ENCODE results near the gene EYS.

EYS gene

GRCh38 chr6:64175296-64175695, 1531.7 kb downstream of the EYS start:
- Histone ChIP-seq H3K27ac (ENCODE audit: low read length, poor library complexity, severe bottlenecking) (no peak overlapping the region), H3K27me3 (ENCODE audit: control insufficient read depth in 1 of 2, insufficient read depth in 1 of 2, low read length in 2 of 2) (no peaks in the 10 kb centered on the region), H4K91ac (ENCODE audit: low read length) (no peak overlapping the region), H3K79me1 (replicated peaks; ENCODE audit: low read length, poor library complexity, severe bottlenecking) (no peaks in the 10 kb centered on the region), H2BK5ac (ENCODE audit: low read depth, low read length, poor library complexity, severe bottlenecking) (no peak overlapping the region), H3K4ac (ENCODE audit: low read depth in 1 of 2, low read length in 2 of 2) (no peak overlapping the region), H3K4me2 (ENCODE audit: low read length, poor library complexity, severe bottlenecking) (no peak overlapping the region), H2BK15ac (ENCODE audit: low read depth, poor library complexity, severe bottlenecking) (no peak overlapping the region), H3K9me3 (ENCODE audit: control insufficient read depth, low read length) (no peaks in the 10 kb centered on the region), H3K9ac (ENCODE audit: low read length) (no peak overlapping the region), H2BK120ac (ENCODE audit: low read depth, low read length) (no peak overlapping the region), H2AK5ac (ENCODE audit: low read length, severe bottlenecking) (no peak overlapping the region), H3K4me3 (ENCODE audit: insufficient read depth in 1 of 2, low read depth in 1 of 2, low read length in 2 of 2) (no peak overlapping the region), H3K36me3 (ENCODE audit: control insufficient read depth in 1 of 2, insufficient read depth in 2 of 2, low read depth in 1 of 2, low read length in 2 of 2) (no peaks in the 10 kb centered on the region), H3K14ac (ENCODE audit: low read length in 2 of 2) (no peak overlapping the region), H3K23ac (ENCODE audit: low read length in 2 of 2) (no peak overlapping the region), H3K18ac (ENCODE audit: low read depth in 1 of 2, low read length in 2 of 2) (no peak overlapping the region), H2AFZ (ENCODE audit: low read depth, low read length) (no peak overlapping the region), H3K4me1 (ENCODE audit: control insufficient read depth, insufficient read depth, low read depth, low read length) (no peaks in the 10 kb centered on the region), H4K8ac (ENCODE audit: low read length) (no peak overlapping the region), H2BK12ac (ENCODE audit: low read length in 2 of 2) (no peak overlapping the region)
- 64% methylated on average over 5 of the region's 5 CpGs for WGBS
- no peak for DNase-seq

- Histone ChIP-seq H3K4ac (ENCODE audit: low read depth in 1 of 2, low read length in 2 of 2) (no peak overlapping the region), H2BK120ac (ENCODE audit: low read depth, low read length) (no peak overlapping the region), H3K36me3 (ENCODE audit: control insufficient read depth in 1 of 2, insufficient read depth in 2 of 2, low read depth in 1 of 2, low read length in 2 of 2) (no peaks in the 10 kb centered on the region), H4K8ac (ENCODE audit: low read length) (no peak overlapping the region), H4K91ac (ENCODE audit: low read length) (no peak overlapping the region), H2BK5ac (ENCODE audit: low read depth, low read length, poor library complexity, severe bottlenecking) (no peak overlapping the region), H2AFZ (ENCODE audit: low read depth, low read length) (no peak overlapping the region), H3K79me1 (replicated peaks; ENCODE audit: low read length, poor library complexity, severe bottlenecking) (no peaks in the 10 kb centered on the region), H3K4me3 (ENCODE audit: insufficient read depth in 1 of 2, low read depth in 1 of 2, low read length in 2 of 2) (no peak overlapping the region), H2BK12ac (ENCODE audit: low read length in 2 of 2) (no peak overlapping the region), H3K9ac (ENCODE audit: low read length) (no peak overlapping the region), H3K4me1 (ENCODE audit: control insufficient read depth, insufficient read depth, low read depth, low read length) (no peaks in the 10 kb centered on the region), H3K27ac (ENCODE audit: low read length, poor library complexity, severe bottlenecking) (no peak overlapping the region), H3K27me3 (ENCODE audit: control insufficient read depth in 1 of 2, insufficient read depth in 1 of 2, low read length in 2 of 2) (no peaks in the 10 kb centered on the region), H3K18ac (ENCODE audit: low read depth in 1 of 2, low read length in 2 of 2) (no peak overlapping the region), H3K9me3 (ENCODE audit: control insufficient read depth, low read length) (no peaks in the 10 kb centered on the region), H3K14ac (ENCODE audit: low read length in 2 of 2) (no peak overlapping the region), H2AK5ac (ENCODE audit: low read length, severe bottlenecking) (no peak overlapping the region), H3K23ac (ENCODE audit: low read length in 2 of 2) (no peak overlapping the region), H2BK15ac (ENCODE audit: low read depth, poor library complexity, severe bottlenecking) (no peak overlapping the region), H3K4me2 (ENCODE audit: low read length, poor library complexity, severe bottlenecking) (no peak overlapping the region)
- WGBS, result 78% methylated on average over 2 of the region's 3 CpGs
- no peak for DNase-seq
Measured at GRCh38 chr6:64170316-64170715, 1536.7 kb downstream of the EYS start.

- no peak overlapping the region for H4K91ac ChIP-seq (ENCODE audit: low read length)
- H2AFZ ChIP-seq (ENCODE audit: low read depth, low read length), result no peak overlapping the region
- no peaks in the 10 kb centered on the region for H3K4me1 ChIP-seq (ENCODE audit: control insufficient read depth, insufficient read depth, low read depth, low read length)
- DNase-seq, result no peak
- no peak overlapping the region for H4K8ac ChIP-seq (ENCODE audit: low read length)
- H2BK5ac ChIP-seq (ENCODE audit: low read depth, low read length, poor library complexity, severe bottlenecking), result no peak overlapping the region
- H3K27ac ChIP-seq (ENCODE audit: low read length, poor library complexity, severe bottlenecking), result no peak overlapping the region
- no peak overlapping the region for H2AK5ac ChIP-seq (ENCODE audit: low read length, severe bottlenecking)
- H3K9me3 ChIP-seq (ENCODE audit: control insufficient read depth, low read length), result no peaks in the 10 kb centered on the region
- no peaks in the 10 kb centered on the region for H3K27me3 ChIP-seq (ENCODE audit: control insufficient read depth in 1 of 2, insufficient read depth in 1 of 2, low read length in 2 of 2)
- H3K79me1 ChIP-seq (replicated peaks; ENCODE audit: low read length, poor library complexity, severe bottlenecking), result no peaks in the 10 kb centered on the region
- H3K23ac ChIP-seq (ENCODE audit: low read length in 2 of 2), result no peak overlapping the region
- no peak overlapping the region for H3K4ac ChIP-seq (ENCODE audit: low read depth in 1 of 2, low read length in 2 of 2)
- no peak overlapping the region for H2BK12ac ChIP-seq (ENCODE audit: low read length in 2 of 2)
- H2BK15ac ChIP-seq (ENCODE audit: low read depth, poor library complexity, severe bottlenecking), result no peak overlapping the region
- H3K18ac ChIP-seq (ENCODE audit: low read depth in 1 of 2, low read length in 2 of 2), result no peak overlapping the region
- H3K14ac ChIP-seq (ENCODE audit: low read length in 2 of 2), result no peak overlapping the region
- no peak overlapping the region for H3K9ac ChIP-seq (ENCODE audit: low read length)
- no peaks in the 10 kb centered on the region for H3K36me3 ChIP-seq (ENCODE audit: control insufficient read depth in 1 of 2, insufficient read depth in 2 of 2, low read depth in 1 of 2, low read length in 2 of 2)
- WGBS, result 70% methylated on average over 1 of the region's 1 CpG
- H2BK120ac ChIP-seq (ENCODE audit: low read depth, low read length), result no peak overlapping the region
- H3K4me2 ChIP-seq (ENCODE audit: low read length, poor library complexity, severe bottlenecking), result no peak overlapping the region
- H3K4me3 ChIP-seq (ENCODE audit: insufficient read depth in 1 of 2, low read depth in 1 of 2, low read length in 2 of 2), result no peak overlapping the region
Measured at GRCh38 chr6:64160486-64160885, 1546.5 kb downstream of the EYS start.

- no peak overlapping the region for H2BK5ac ChIP-seq (ENCODE audit: low read depth, low read length, poor library complexity, severe bottlenecking)
- no peak overlapping the region for H4K91ac ChIP-seq (ENCODE audit: low read length)
- H3K4ac ChIP-seq (ENCODE audit: low read depth in 1 of 2, low read length in 2 of 2), result no peak overlapping the region
- no peak overlapping the region for H2BK12ac ChIP-seq (ENCODE audit: low read length in 2 of 2)
- H3K79me1 ChIP-seq (replicated peaks; ENCODE audit: low read length, poor library complexity, severe bottlenecking), result no peaks in the 10 kb centered on the region
- no peak overlapping the region for H2BK15ac ChIP-seq (ENCODE audit: low read depth, poor library complexity, severe bottlenecking)
- H3K4me1 ChIP-seq (ENCODE audit: control insufficient read depth, insufficient read depth, low read depth, low read length), result no peaks in the 10 kb centered on the region
- no peaks in the 10 kb centered on the region for H3K27me3 ChIP-seq (ENCODE audit: control insufficient read depth in 1 of 2, insufficient read depth in 1 of 2, low read length in 2 of 2)
- no peak overlapping the region for H3K4me3 ChIP-seq (ENCODE audit: insufficient read depth in 1 of 2, low read depth in 1 of 2, low read length in 2 of 2)
- H3K27ac ChIP-seq (ENCODE audit: low read length, poor library complexity, severe bottlenecking), result no peak overlapping the region
- H3K14ac ChIP-seq (ENCODE audit: low read length in 2 of 2), result no peak overlapping the region
- no peak overlapping the region for H3K23ac ChIP-seq (ENCODE audit: low read length in 2 of 2)
- no peak overlapping the region for H3K4me2 ChIP-seq (ENCODE audit: low read length, poor library complexity, severe bottlenecking)
- no peak overlapping the region for H2BK120ac ChIP-seq (ENCODE audit: low read depth, low read length)
- H4K8ac ChIP-seq (ENCODE audit: low read length), result no peak overlapping the region
- no peaks in the 10 kb centered on the region for H3K9me3 ChIP-seq (ENCODE audit: control insufficient read depth, low read length)
- H2AFZ ChIP-seq (ENCODE audit: low read depth, low read length), result no peak overlapping the region
- no peak overlapping the region for H2AK5ac ChIP-seq (ENCODE audit: low read length, severe bottlenecking)
- 84% methylated on average over 2 of the region's 2 CpGs for WGBS
- no peaks in the 10 kb centered on the region for H3K36me3 ChIP-seq (ENCODE audit: control insufficient read depth in 1 of 2, insufficient read depth in 2 of 2, low read depth in 1 of 2, low read length in 2 of 2)
- H3K18ac ChIP-seq (ENCODE audit: low read depth in 1 of 2, low read length in 2 of 2), result no peak overlapping the region
- no peak overlapping the region for H3K9ac ChIP-seq (ENCODE audit: low read length)
- DNase-seq, result no peak
Measured at GRCh38 chr6:64155063-64155462, 1552.0 kb downstream of the EYS start.

Measured in mesenchymal stem cell (in vitro differentiated cells and primary cell).